ENCODE measurements around the gene CTRB1. TPM values are rescaled to one million over a fixed set of nuclear protein-coding genes. Genes with fewer than 3 reads are reported as not detected.
"Not testable (repeated sequence)": the region's sequence is repeated elsewhere in the genome, so short reads cannot be mapped to it uniquely, and the experiment has no call there.

CTRB1 gene
- total and polyA plus RNA-seq, 2 donors (not counting 3 experiments of a cell fraction or from before 2014, with no cell fraction given), result not detected

DNA sequence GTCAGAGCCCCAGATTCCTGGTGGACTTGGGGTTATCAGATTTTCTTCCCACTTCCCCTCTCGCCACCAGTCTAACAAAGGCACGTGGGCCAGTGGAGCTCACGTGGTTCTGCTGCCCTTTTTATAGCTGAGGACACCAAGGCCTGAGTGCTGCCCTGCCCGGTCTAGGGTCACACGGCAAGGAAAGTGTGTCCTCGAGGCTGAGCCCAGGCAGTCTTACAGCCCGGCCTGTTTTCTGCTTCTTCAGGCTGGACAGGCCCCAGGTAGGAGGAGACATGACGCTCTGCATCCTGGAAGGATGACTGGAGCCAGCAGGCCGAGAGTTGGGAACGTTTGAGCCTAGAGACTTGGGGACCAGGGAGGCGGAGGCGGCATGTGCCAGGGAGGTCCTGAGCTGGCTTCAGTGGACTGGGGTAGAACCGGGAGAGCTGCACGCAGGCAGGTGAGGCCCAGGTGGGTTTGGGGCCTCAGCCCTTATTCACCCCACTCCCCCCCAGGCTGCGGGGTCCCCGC, 3.5 kb downstream of the CTRB1 start:
- FAIRE-seq (no peak), DNase-seq (ENCODE audit: low read depth, low spot score) (no peak)
- Histone ChIP-seq H3K79me2 (ENCODE audit: control insufficient read depth, insufficient read depth, low read length) (no peaks in the 10 kb centered on the region), H2AFZ (ENCODE audit: low read depth, low read length) (peak overlapping the region; percentile 28), H3K27ac (ENCODE audit: insufficient read depth, low read depth, low read length) (no peak overlapping the region), H3K27me3 (ENCODE audit: control insufficient read depth in 2 of 2, insufficient read depth in 2 of 2, low read length in 2 of 2) (no peaks in the 10 kb centered on the region), H3K36me3 (ENCODE audit: control insufficient read depth in 2 of 2, extremely low read depth in 1 of 2, insufficient read depth in 2 of 2, low read length in 2 of 2) (no peaks in the 10 kb centered on the region), H3K9me1 (replicated peaks; ENCODE audit: control insufficient read depth, extremely low read depth, insufficient read depth, low read length) (no peaks in the 10 kb centered on the region), H3K9ac (replicated peaks; ENCODE audit: extremely low read depth, insufficient read depth, low read length) (no peak overlapping the region), H3K4me2 (ENCODE audit: insufficient read depth, low read length) (no peak overlapping the region), H3K4me1 (ENCODE audit: control insufficient read depth, extremely low read depth, insufficient read depth, low read length) (no peaks in the 10 kb centered on the region), H4K20me1 (replicated peaks; ENCODE audit: control insufficient read depth, extremely low read depth, insufficient read depth, low read length) (no peaks in the 10 kb centered on the region), H3K4me3 (replicated peaks in 1 of 3; ENCODE audit: insufficient read depth in 1 of 3, low read depth in 1 of 3, low read length in 3 of 3) (no peak overlapping the region), H3K9me3 (replicated peaks; ENCODE audit: control insufficient read depth, insufficient read depth, low read length) (no peaks in the 10 kb centered on the region)
- ChIA-PET CTCF (interaction anchor here (1.3 to 3.8 kb wide), 2 partner anchors 19 to 23 kb away, joined by 4 to 14 read pairs; no protein-coding TSS in a partner anchor), POLR2A (no interaction called here)
- intact Hi-C loops (cut with micrococcal nuclease) (no loop called here), dilution Hi-C loops (cut with MboI; ENCODE audit: extremely low pct_ligation_motif_present, low sequenced_read_pairs) (no loop called here)
- no TSS peak for BruUV-seq (replicated peaks)
- TF ChIP-seq EZH2 (IDR thresholded peaks at IDR 0.05; ENCODE audit: borderline replicate concordance, low read depth, low read length, severe bottlenecking), result no peak
- TF ChIP-seq, protein P1, sequence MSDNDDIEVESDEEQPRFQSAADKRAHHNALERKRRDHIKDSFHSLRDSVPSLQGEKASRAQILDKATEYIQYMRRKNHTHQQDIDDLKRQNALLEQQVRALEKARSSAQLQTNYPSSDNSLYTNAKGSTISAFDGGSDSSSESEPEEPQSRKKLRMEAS (IDR thresholded peaks at IDR 0.05; ENCODE audit: insufficient read depth, insufficient read length), result peak; percentile 42
- TF ChIP-seq POLR2A (IDR thresholded peaks at IDR 0.05; ENCODE audit: low read depth, low read length), result no peak

DNA sequence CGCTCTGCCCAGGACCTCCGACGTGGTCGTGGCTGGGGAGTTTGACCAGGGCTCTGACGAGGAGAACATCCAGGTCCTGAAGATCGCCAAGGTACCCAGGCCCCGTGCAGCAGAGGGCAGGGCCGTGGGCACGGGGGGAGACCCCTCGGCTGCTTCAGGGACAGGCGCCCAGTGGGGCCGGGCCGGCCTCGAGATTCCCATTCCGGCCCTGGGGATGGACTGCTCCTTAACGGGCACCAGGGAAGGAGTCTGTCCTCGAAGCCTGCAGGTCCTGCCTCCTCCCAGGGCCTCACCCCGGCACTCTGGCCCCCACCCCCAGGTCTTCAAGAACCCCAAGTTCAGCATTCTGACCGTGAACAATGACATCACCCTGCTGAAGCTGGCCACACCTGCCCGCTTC, 4.3 kb downstream of the CTRB1 start:
- H4K20me1 ChIP-seq (replicated peaks; ENCODE audit: control insufficient read depth, extremely low read depth, insufficient read depth, low read length); H3K79me2 ChIP-seq (ENCODE audit: control insufficient read depth, insufficient read depth, low read length); FAIRE-seq; H3K4me1 ChIP-seq (ENCODE audit: control insufficient read depth, extremely low read depth, insufficient read depth, low read length); H3K4me2 ChIP-seq (ENCODE audit: insufficient read depth, low read length); H3K4me3 ChIP-seq (replicated peaks in 1 of 3; ENCODE audit: insufficient read depth in 1 of 3, low read depth in 1 of 3, low read length in 3 of 3); dilution Hi-C loops (cut with MboI; ENCODE audit: extremely low pct_ligation_motif_present, low sequenced_read_pairs); H3K9me1 ChIP-seq (replicated peaks; ENCODE audit: control insufficient read depth, extremely low read depth, insufficient read depth, low read length); H2AFZ ChIP-seq (ENCODE audit: low read depth, low read length); H3K9ac ChIP-seq (replicated peaks; ENCODE audit: extremely low read depth, insufficient read depth, low read length); H3K9me3 ChIP-seq (replicated peaks; ENCODE audit: control insufficient read depth, insufficient read depth, low read length); H3K36me3 ChIP-seq (ENCODE audit: control insufficient read depth in 2 of 2, extremely low read depth in 1 of 2, insufficient read depth in 2 of 2, low read length in 2 of 2); H3K27me3 ChIP-seq (ENCODE audit: control insufficient read depth in 2 of 2, insufficient read depth in 2 of 2, low read length in 2 of 2); intact Hi-C loops (cut with micrococcal nuclease); POLR2A ChIA-PET; DNase-seq (ENCODE audit: low read depth, low spot score); BruUV-seq (replicated peaks); H3K27ac ChIP-seq (ENCODE audit: insufficient read depth, low read depth, low read length): not testable (repeated sequence)
- CTCF ChIA-PET, result interaction anchor here (1.3 to 3.8 kb wide), 2 partner anchors 19 to 24 kb away, joined by 4 to 14 read pairs; no protein-coding TSS in a partner anchor

Measured in endothelial cell of umbilical vein (primary cell).